GM04504 (cell line): ENCODE measurements around the gene KLHL14.

Source experiments
- DNase-seq: peaks from one replicate; pipeline ENCODE4 v3.0.0-alpha.2; 2012; ENCODE audit warnings: low read depth

Gene KLHL14

GRCh38 chr18:32770054-32770665, 2.7 kb downstream of the KLHL14 start:
- no peak for DNase-seq

- DNase-seq: no peak
These were observed 3.2 kb downstream of the KLHL14 start for GRCh38 chr18:32769586-32770053.

GRCh38 chr18:32769071-32769585, 3.7 kb downstream of the KLHL14 start:
- DNase-seq: no peak

GRCh38 chr18:32767400-32767799, 5.4 kb downstream of the KLHL14 start:
- no peak for DNase-seq

GRCh38 chr18:32764611-32765244, 8.1 kb downstream of the KLHL14 start:
- DNase-seq: no peak

GRCh38 chr18:32763293-32763692, 9.5 kb downstream of the KLHL14 start:
- DNase-seq: no peak

GRCh38 chr18:32761231-32761630, 11.6 kb downstream of the KLHL14 start:
- no peak for DNase-seq

- no peak for DNase-seq
These were observed 12.4 kb downstream of the KLHL14 start for GRCh38 chr18:32760391-32760790.

- DNase-seq: no peak
These were observed 13.1 kb downstream of the KLHL14 start for GRCh38 chr18:32759611-32760167.

GRCh38 chr18:32754508-32755263, 18.1 kb downstream of the KLHL14 start:
- no peak for DNase-seq

- no peak for DNase-seq
These were observed 19.1 kb downstream of the KLHL14 start for GRCh38 chr18:32753656-32754260.

- no peak for DNase-seq
These were observed 22.5 kb downstream of the KLHL14 start for GRCh38 chr18:32750328-32750727.

GRCh38 chr18:32749809-32750208, 23.0 kb downstream of the KLHL14 start:
- no peak for DNase-seq

- DNase-seq: no peak
These were observed 30.2 kb downstream of the KLHL14 start for GRCh38 chr18:32742579-32742978.

GRCh38 chr18:32735781-32736180, 37.0 kb downstream of the KLHL14 start:
- no peak for DNase-seq

- DNase-seq: no peak
These were observed 38.4 kb downstream of the KLHL14 start for GRCh38 chr18:32734442-32734841.

GRCh38 chr18:32732165-32732564, 40.7 kb downstream of the KLHL14 start:
- no peak for DNase-seq

GRCh38 chr18:32730620-32731091, 42.2 kb downstream of the KLHL14 start:
- no peak for DNase-seq

- no peak for DNase-seq
These were observed 42.8 kb downstream of the KLHL14 start for GRCh38 chr18:32730068-32730467.

GRCh38 chr18:32724071-32724749, 48.6 kb downstream of the KLHL14 start:
- no peak for DNase-seq

GRCh38 chr18:32722279-32722678, 50.5 kb downstream of the KLHL14 start:
- no peak for DNase-seq
